CD14-positive monocyte (primary cell): ENCODE data around the gene FBXL16. TPM values are rescaled to one million over a fixed set of nuclear protein-coding genes. Genes with fewer than 3 reads are reported as not detected.

Experiments used
- DNase-seq, 3 donors: peaks; one replicate each; pipeline ENCODE4 v3.0.0-alpha.2; 2011 to 2022
- H2AFZ ChIP-seq: 2 replicates; pipeline ENCODE4 v1.6.0; 2012; ENCODE audit warnings: mild to moderate bottlenecking, low read depth, low read length, inconsistent platforms; ENCODE audit not compliant: insufficient read depth, poor library complexity, severe bottlenecking
- H3K27ac ChIP-seq, 2 donors: 1 replicate in 1 of 2; 2 replicates in 1 of 2; pipeline ENCODE4 v1.5.1; 2012 to 2013; ENCODE audit warnings: low read length in 2 of 2, control low read depth in 1 of 2, inconsistent platforms in 1 of 2, low read depth in 1 of 2, mild to moderate bottlenecking in 1 of 2
- H3K27me3 ChIP-seq, 2 donors: one replicate each; pipeline versions ENCODE4 v1.6.0 to v1.6.1; 2011 to 2013; ENCODE audit warnings: low read length in 2 of 2; ENCODE audit not compliant: control insufficient read depth in 2 of 2, insufficient read depth in 2 of 2
- H3K36me3 ChIP-seq, 2 donors: replicated peaks in 1 of 2; 1 replicate in 1 of 2; 2 replicates in 1 of 2; pipeline versions ENCODE4 v1.5.1 to v1.6.1; 2012 to 2013; ENCODE audit warnings: low read length in 2 of 2, control low read depth in 1 of 2, inconsistent platforms in 1 of 2, mild to moderate bottlenecking in 1 of 2; ENCODE audit not compliant: insufficient read depth in 2 of 2, control insufficient read depth in 1 of 2
- H3K4me1 ChIP-seq, 2 donors: 1 replicate in 1 of 2; 2 replicates in 1 of 2; pipeline versions ENCODE4 v1.5.1 to v1.6.1; 2012 to 2013; ENCODE audit warnings: low read length in 2 of 2, control low read depth in 1 of 2, inconsistent platforms in 1 of 2, mild to moderate bottlenecking in 1 of 2, moderate library complexity in 1 of 2; ENCODE audit not compliant: insufficient read depth in 2 of 2, control insufficient read depth in 1 of 2
- H3K4me2 ChIP-seq: replicated peaks from 2 replicates; pipeline ENCODE3; 2012; ENCODE audit warnings: low read length, moderate library complexity, mild to moderate bottlenecking; ENCODE audit not compliant: poor library complexity, severe bottlenecking; ENCODE audit errors: extremely low read depth
- H3K4me3 ChIP-seq, 3 experiments: fragments of 200-600 bp in 1 of 3; sonication (generic) in 1 of 3; replicated peaks in 1 of 3; 1 replicate in 2 of 3; 2 replicates in 1 of 3; pipeline ENCODE4 v1.5.1; 2011 to 2013; ENCODE audit warnings: low read length in 3 of 3, mild to moderate bottlenecking in 3 of 3, control low read depth in 2 of 3, low read depth in 2 of 3, inconsistent platforms in 1 of 3, moderate library complexity in 1 of 3
- H3K79me2 ChIP-seq: 2 replicates; pipeline ENCODE4 v1.6.0; 2012; ENCODE audit warnings: mild to moderate bottlenecking, control low read depth, inconsistent platforms, low read length, moderate library complexity; ENCODE audit not compliant: insufficient read depth
- H3K9ac ChIP-seq: 2 replicates; pipeline ENCODE4 v1.6.0; 2017; ENCODE audit warnings: low read length, mild to moderate bottlenecking; ENCODE audit not compliant: insufficient read depth, poor library complexity, severe bottlenecking
- H3K9me3 ChIP-seq, 2 donors: replicated peaks in 1 of 2; 1 replicate in 1 of 2; 2 replicates in 1 of 2; pipeline versions ENCODE4 v1.5.1 to v1.6.1; 2012 to 2013; ENCODE audit warnings: low read length in 2 of 2, control low read depth in 1 of 2; ENCODE audit not compliant: control insufficient read depth in 1 of 2, insufficient read depth in 1 of 2
- H4K20me1 ChIP-seq: 2 replicates; pipeline ENCODE4 v1.6.0; 2012; ENCODE audit warnings: mild to moderate bottlenecking, low read length, control low read depth, moderate library complexity; ENCODE audit not compliant: insufficient read depth
- H3K27ac Mint-ChIP-seq, 7 donors: one replicate each; pipeline ENCODE4 v1.8.0; 2020; ENCODE audit warnings: mild to moderate bottlenecking in 7 of 7, mixed read lengths in 7 of 7, moderate library complexity in 6 of 7, inconsistent platforms in 2 of 7
- H3K27me3 Mint-ChIP-seq, 3 donors: one replicate each; pipeline ENCODE4 v1.8.0; 2021 to 2022; ENCODE audit warnings: low read depth in 3 of 3, mild to moderate bottlenecking in 3 of 3, mixed read lengths in 3 of 3, moderate library complexity in 3 of 3, inconsistent platforms in 1 of 3
- H3K36me3 Mint-ChIP-seq, 2 donors: one replicate each; pipeline ENCODE4 v1.8.0; 2020; ENCODE audit warnings: mixed read lengths in 2 of 2, inconsistent platforms in 1 of 2, mild to moderate bottlenecking in 1 of 2
- H3K4me1 Mint-ChIP-seq: one replicate; pipeline ENCODE4 v1.8.0; 2020; ENCODE audit warnings: mild to moderate bottlenecking, mixed read lengths
- H3K4me3 Mint-ChIP-seq, 2 donors: one replicate each; pipeline ENCODE4 v1.8.0; 2020; ENCODE audit warnings: mild to moderate bottlenecking in 2 of 2, mixed read lengths in 2 of 2, moderate library complexity in 1 of 2
- H3K9me3 Mint-ChIP-seq, 7 donors: one replicate each; pipeline ENCODE4 v1.8.0; 2020 to 2022; ENCODE audit warnings: mixed read lengths in 7 of 7, mild to moderate bottlenecking in 6 of 7, moderate library complexity in 6 of 7, inconsistent platforms in 2 of 7
- WGBS: methylation state at CpG from one replicate; pipeline ENCODE4 v1.1.5; 2013; ENCODE audit warnings: missing lambda C conversion rate; ENCODE audit not compliant: insufficient coverage; 5-methylcytosine and 5-hydroxymethylcytosine counted together
- intact Hi-C, 2 donors: fragments of 100-400 bp; cut with micrococcal nuclease; formaldehyde crosslinking; loops; one replicate each; pipeline versions ENCODE4 v1.15.0 to v1.15.1; 2023
- polyA plus RNA-seq, 3 donors: library from polyadenylated mRNA; depleted of rRNA in 1 of 3; unstranded in 2 of 3; stranded (reverse) in 1 of 3; fragments of 300-500 nt in 2 of 3; fragments of >200 nt in 1 of 3; fragmentation: Illumina TruSeq in 2 of 3; gene quantifications; 1 replicate in 2 of 3; 2 replicates in 1 of 3; pipeline ENCODE4 v1.2.3, GENCODE V29; 2012 to 2021
- TF ChIP-seq, protein P1 (sequence below): fragments of 200-600 bp; IDR thresholded peaks from one replicate; pipeline ENCODE4 v1.8.0; 2022; ENCODE audit warnings: antibody characterized with exemption, mild to moderate bottlenecking

Gene FBXL16
- polyA plus RNA-seq, 3 donors, result 0.28 to 1.0 (median 0.49) TPM

DNA sequence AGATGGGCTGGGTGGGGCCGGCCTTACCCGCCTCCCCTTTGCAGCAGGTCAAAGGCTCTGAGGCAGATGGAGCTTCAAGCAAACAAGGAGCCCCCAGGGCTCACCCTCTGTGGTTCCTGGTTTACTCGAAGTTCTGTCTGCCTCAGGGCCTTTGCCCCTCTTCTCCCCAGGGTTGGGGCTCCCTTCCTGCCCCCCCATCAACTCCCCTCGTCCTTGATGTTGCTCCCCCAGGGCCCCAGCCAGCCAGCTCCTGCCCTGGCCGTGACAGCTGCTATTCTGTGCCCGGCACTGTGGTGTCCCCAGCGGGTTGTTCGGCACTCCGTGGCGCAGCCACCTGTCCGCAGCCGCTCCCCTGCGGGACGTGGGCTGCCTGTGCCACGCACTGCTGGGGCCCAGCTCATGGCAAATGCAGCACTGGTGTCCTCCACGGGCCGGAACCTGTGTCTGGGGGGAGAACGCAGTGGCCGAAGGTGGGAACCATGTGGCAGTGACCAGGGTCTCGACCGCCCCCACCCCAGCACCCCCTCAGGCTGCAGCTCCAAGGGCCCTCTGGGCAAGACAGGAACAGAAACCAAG is 5.0 kb upstream of the FBXL16 start:
- no peak overlapping the region for H3K4me2 ChIP-seq
- TF ChIP-seq, protein P1, sequence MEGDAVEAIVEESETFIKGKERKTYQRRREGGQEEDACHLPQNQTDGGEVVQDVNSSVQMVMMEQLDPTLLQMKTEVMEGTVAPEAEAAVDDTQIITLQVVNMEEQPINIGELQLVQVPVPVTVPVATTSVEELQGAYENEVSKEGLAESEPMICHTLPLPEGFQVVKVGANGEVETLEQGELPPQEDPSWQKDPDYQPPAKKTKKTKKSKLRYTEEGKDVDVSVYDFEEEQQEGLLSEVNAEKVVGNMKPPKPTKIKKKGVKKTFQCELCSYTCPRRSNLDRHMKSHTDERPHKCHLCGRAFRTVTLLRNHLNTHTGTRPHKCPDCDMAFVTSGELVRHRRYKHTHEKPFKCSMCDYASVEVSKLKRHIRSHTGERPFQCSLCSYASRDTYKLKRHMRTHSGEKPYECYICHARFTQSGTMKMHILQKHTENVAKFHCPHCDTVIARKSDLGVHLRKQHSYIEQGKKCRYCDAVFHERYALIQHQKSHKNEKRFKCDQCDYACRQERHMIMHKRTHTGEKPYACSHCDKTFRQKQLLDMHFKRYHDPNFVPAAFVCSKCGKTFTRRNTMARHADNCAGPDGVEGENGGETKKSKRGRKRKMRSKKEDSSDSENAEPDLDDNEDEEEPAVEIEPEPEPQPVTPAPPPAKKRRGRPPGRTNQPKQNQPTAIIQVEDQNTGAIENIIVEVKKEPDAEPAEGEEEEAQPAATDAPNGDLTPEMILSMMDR, result no peak
- H3K4me1 Mint-ChIP-seq, result no peaks in the 10 kb centered on the region
- intact Hi-C loops, result loop anchor here (1.0 to 2.0 kb wide), 2 partner anchors 74 to 75 kb away; no protein-coding TSS in a partner anchor
- no peaks in the 10 kb centered on the region for H3K36me3 Mint-ChIP-seq
- H3K4me3 ChIP-seq, result no peak overlapping the region
- H3K27ac ChIP-seq, result no peak overlapping the region
- no peaks in the 10 kb centered on the region for H3K9me3 ChIP-seq
- no peak for DNase-seq
- H3K79me2 ChIP-seq, result no peaks in the 10 kb centered on the region
- peaks cover 3 to 65% of the 10 kb centered on the region in 2 donors for H3K27me3 ChIP-seq
- H4K20me1 ChIP-seq, result no peaks in the 10 kb centered on the region
- H2AFZ ChIP-seq, result no peak overlapping the region
- H3K4me3 Mint-ChIP-seq, result peak overlapping the region in 1 of 2 donors; percentile 26
- H3K36me3 ChIP-seq, result no peaks in the 10 kb centered on the region
- no peak overlapping the region for H3K27ac Mint-ChIP-seq
- WGBS, result 75% methylated on average over 21 of the region's 21 CpGs
- H3K27me3 Mint-ChIP-seq, result peaks cover 41 to 72% (median 66%) of the 10 kb centered on the region in 3 donors
- peaks cover 7 to 13% of the 10 kb centered on the region in 2 donors for H3K4me1 ChIP-seq
- no peak overlapping the region for H3K9ac ChIP-seq
- peaks cover 0 to 5% (median 0%) of the 10 kb centered on the region in 7 donors for H3K9me3 Mint-ChIP-seq

DNA sequence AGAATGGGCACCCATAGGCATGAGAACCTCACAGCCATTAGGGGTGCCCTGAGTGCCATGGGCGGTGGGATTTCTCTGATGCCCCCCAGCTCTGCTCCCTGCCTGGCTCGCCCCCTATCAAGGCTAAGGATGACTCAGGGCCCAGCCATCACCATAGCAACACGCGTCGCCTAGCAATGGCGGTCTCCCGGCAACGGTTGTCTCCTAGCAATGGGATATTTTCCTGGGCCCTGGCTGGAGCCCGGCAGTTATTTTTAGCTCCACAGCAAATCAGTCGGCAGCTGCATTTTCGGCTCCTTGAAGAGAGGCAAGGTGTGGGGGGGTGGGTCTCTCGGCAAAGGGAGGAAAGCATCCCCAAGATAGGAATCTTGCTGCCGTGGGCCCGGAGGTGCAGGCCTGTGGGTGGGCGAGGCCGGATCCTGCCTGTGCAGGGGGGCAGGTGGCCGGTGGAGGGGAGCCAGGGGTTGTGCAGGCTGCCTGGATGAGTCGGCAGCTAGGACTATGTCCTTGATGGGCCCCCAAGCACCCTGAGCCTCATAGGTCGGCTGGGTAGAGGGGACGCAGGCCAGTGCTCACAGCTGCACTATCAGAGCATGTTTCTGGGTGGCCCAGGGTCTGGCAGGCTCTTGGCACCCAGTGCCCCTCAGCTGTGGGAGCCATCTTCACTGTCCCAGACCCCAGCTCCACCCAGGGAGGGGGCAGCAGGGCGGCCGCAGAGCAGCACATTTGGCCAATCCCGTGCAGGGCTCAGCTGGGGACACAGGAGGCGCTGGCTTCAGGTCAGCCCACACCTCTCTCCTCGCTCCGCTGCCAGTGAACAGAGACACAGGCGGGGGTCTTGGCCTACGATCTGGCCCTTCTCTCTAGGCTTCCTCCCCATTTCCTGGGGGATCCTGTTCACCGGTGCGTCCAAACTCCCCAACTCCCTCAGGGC is 4.2 kb upstream of the FBXL16 start:
- Histone ChIP-seq H3K79me2 (no peaks in the 10 kb centered on the region), H2AFZ (no peak overlapping the region), H4K20me1 (no peaks in the 10 kb centered on the region), H3K4me2 (no peak overlapping the region), H3K9me3 (no peaks in the 10 kb centered on the region), H3K4me1 (peaks cover 7 to 8% of the 10 kb centered on the region in 2 donors), H3K9ac (no peak overlapping the region), H3K36me3 (no peaks in the 10 kb centered on the region), H3K27ac (no peak overlapping the region), H3K4me3 (no peak overlapping the region), H3K27me3 (peaks cover 3 to 67% of the 10 kb centered on the region in 2 donors)
- peak overlapping the region in 1 of 7 donors; percentile 6 for H3K27ac Mint-ChIP-seq
- intact Hi-C loops, result loop anchor here in 1 of 2 donors (2.0 kb wide), 1 partner anchor 75 kb away; no protein-coding TSS in a partner anchor
- H3K36me3 Mint-ChIP-seq, result no peaks in the 10 kb centered on the region
- peaks cover 42 to 74% (median 68%) of the 10 kb centered on the region in 3 donors for H3K27me3 Mint-ChIP-seq
- no peaks in the 10 kb centered on the region for H3K4me1 Mint-ChIP-seq
- peaks cover 0 to 5% (median 0%) of the 10 kb centered on the region in 7 donors for H3K9me3 Mint-ChIP-seq
- TF ChIP-seq, protein P1, result no peak
- H3K4me3 Mint-ChIP-seq, result peak overlapping the region in 1 of 2 donors; percentile 26
- DNase-seq, result no peak
- 42% methylated on average over 29 of the region's 30 CpGs for WGBS
